Measurements from ENCODE around the gene DMD. TPM values are rescaled to one million over a fixed set of nuclear protein-coding genes. Genes with fewer than 3 reads are reported as not detected.

DMD gene
- polyA plus RNA-seq, 3 donors, result 0.23 TPM; not detected in 2

DNA sequence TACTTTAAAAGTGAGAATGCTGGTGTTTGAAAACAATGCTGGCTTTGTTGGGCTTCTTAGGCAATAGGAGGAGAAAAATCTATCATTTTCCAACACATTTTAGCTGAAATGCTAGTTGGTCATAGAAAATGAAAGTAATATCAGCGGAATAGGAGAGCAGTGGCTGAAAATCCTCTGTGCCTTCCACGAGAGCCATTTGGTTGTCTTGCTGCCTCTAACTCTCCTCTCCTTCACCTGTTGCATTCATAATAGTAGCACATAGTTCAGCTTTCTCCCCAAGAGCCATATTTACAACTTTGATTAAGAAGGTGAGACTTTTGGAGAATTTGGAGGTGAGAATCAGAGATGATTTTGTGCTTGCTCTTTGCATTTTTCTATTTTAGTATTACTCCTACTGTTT lies 1290.1 kb downstream of the DMD start:
- TF ChIP-seq, protein P1, sequence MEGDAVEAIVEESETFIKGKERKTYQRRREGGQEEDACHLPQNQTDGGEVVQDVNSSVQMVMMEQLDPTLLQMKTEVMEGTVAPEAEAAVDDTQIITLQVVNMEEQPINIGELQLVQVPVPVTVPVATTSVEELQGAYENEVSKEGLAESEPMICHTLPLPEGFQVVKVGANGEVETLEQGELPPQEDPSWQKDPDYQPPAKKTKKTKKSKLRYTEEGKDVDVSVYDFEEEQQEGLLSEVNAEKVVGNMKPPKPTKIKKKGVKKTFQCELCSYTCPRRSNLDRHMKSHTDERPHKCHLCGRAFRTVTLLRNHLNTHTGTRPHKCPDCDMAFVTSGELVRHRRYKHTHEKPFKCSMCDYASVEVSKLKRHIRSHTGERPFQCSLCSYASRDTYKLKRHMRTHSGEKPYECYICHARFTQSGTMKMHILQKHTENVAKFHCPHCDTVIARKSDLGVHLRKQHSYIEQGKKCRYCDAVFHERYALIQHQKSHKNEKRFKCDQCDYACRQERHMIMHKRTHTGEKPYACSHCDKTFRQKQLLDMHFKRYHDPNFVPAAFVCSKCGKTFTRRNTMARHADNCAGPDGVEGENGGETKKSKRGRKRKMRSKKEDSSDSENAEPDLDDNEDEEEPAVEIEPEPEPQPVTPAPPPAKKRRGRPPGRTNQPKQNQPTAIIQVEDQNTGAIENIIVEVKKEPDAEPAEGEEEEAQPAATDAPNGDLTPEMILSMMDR (IDR thresholded peaks at IDR 0.05), result no peak
- Histone ChIP-seq H3K9ac (ENCODE audit: insufficient read depth, low read length, poor library complexity, severe bottlenecking) (no peak overlapping the region), H3K9me3 (replicated peaks in 1 of 2; ENCODE audit: control insufficient read depth in 1 of 2, insufficient read depth in 1 of 2, low read length in 2 of 2) (peaks cover 0 to 6% of the 10 kb centered on the region in 2 donors), H3K27me3 (ENCODE audit: control insufficient read depth in 2 of 2, insufficient read depth in 2 of 2, low read length in 2 of 2) (no peaks in the 10 kb centered on the region), H4K20me1 (ENCODE audit: insufficient read depth, low read length) (no peaks in the 10 kb centered on the region), H3K4me2 (replicated peaks; ENCODE audit: extremely low read depth, low read length, poor library complexity, severe bottlenecking) (no peak overlapping the region), H3K36me3 (replicated peaks in 1 of 2; ENCODE audit: control insufficient read depth in 1 of 2, insufficient read depth in 2 of 2, low read length in 2 of 2) (no peaks in the 10 kb centered on the region), H2AFZ (ENCODE audit: insufficient read depth, low read depth, low read length, poor library complexity, severe bottlenecking) (no peak overlapping the region), H3K79me2 (ENCODE audit: insufficient read depth, low read length) (no peaks in the 10 kb centered on the region), H3K4me1 (ENCODE audit: control insufficient read depth in 1 of 2, insufficient read depth in 2 of 2, low read length in 2 of 2) (no peaks in the 10 kb centered on the region), H3K4me3 (replicated peaks in 1 of 3; ENCODE audit: low read depth in 2 of 3, low read length in 3 of 3) (no peak overlapping the region), H3K27ac (ENCODE audit: low read depth in 1 of 2, low read length in 2 of 2) (no peak overlapping the region)
- peaks cover 0 to 2% (median 0%) of the 10 kb centered on the region in 3 donors for H3K27me3 Mint-ChIP-seq (ENCODE audit: low read depth in 3 of 3)
- no CpG with 5 or more reads among the region's 2 CpGs for WGBS (ENCODE audit: insufficient coverage)
- H3K27ac Mint-ChIP-seq, result no peak overlapping the region
- peaks cover 0 to 7% (median 3%) of the 10 kb centered on the region in 7 donors for H3K9me3 Mint-ChIP-seq
- intact Hi-C loops (cut with micrococcal nuclease), result no loop called here
- no peak for DNase-seq
- H3K36me3 Mint-ChIP-seq, result no peaks in the 10 kb centered on the region
- no peak overlapping the region for H3K4me3 Mint-ChIP-seq
- H3K4me1 Mint-ChIP-seq, result no peaks in the 10 kb centered on the region

DNA sequence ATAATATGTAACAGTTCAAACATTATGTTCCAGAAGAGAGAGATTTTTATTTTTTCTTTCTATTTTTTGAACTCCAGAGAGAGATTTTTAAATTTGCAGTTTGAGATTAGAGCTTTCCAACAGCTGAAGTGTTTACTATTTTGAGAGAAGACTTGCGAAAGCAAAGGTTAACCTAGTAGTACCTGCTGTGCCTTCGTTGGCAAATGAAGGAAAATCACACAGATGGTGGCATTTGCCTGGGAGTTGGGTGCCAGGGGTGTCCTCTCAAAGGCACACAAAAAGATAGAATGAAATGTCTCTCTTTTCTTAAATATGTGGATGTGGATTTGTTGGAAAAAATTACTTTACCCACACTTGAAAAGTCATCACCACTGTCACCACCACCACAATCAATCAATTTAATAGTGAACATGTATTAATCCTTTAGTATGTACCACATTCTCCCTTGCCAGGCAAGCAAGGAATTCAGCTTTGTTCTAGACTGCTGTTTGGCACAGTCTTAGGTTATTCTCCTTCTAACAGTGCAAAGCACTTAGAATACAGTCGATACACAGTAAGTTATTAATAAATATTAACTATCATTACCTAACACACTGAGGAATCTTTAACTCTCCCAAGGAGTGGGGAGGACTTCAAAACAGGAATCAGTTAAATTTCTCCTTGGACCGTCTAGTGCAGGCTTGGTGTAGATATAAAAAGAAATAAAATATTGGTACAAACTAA lies 1301.3 kb downstream of the DMD start:
- no CpG with 5 or more reads among the region's 4 CpGs for WGBS (ENCODE audit: insufficient coverage)
- H3K4me3 ChIP-seq (replicated peaks in 1 of 3; ENCODE audit: low read depth in 2 of 3, low read length in 3 of 3), result no peak overlapping the region
- DNase-seq, result no peak
- H3K4me2 ChIP-seq (replicated peaks; ENCODE audit: extremely low read depth, low read length, poor library complexity, severe bottlenecking), result no peak overlapping the region
- no peaks in the 10 kb centered on the region for H4K20me1 ChIP-seq (ENCODE audit: insufficient read depth, low read length)
- H3K4me1 Mint-ChIP-seq, result no peaks in the 10 kb centered on the region
- H3K9ac ChIP-seq (ENCODE audit: insufficient read depth, low read length, poor library complexity, severe bottlenecking), result no peak overlapping the region
- H2AFZ ChIP-seq (ENCODE audit: insufficient read depth, low read depth, low read length, poor library complexity, severe bottlenecking), result no peak overlapping the region
- no peaks in the 10 kb centered on the region for H3K36me3 Mint-ChIP-seq
- no peak overlapping the region for H3K4me3 Mint-ChIP-seq
- H3K36me3 ChIP-seq (replicated peaks in 1 of 2; ENCODE audit: control insufficient read depth in 1 of 2, insufficient read depth in 2 of 2, low read length in 2 of 2), result no peaks in the 10 kb centered on the region
- intact Hi-C loops (cut with micrococcal nuclease), result no loop called here
- H3K4me1 ChIP-seq (ENCODE audit: control insufficient read depth in 1 of 2, insufficient read depth in 2 of 2, low read length in 2 of 2), result no peaks in the 10 kb centered on the region
- no peak overlapping the region for H3K27ac ChIP-seq (ENCODE audit: low read depth in 1 of 2, low read length in 2 of 2)
- H3K27me3 ChIP-seq (ENCODE audit: control insufficient read depth in 2 of 2, insufficient read depth in 2 of 2, low read length in 2 of 2), result no peaks in the 10 kb centered on the region
- H3K79me2 ChIP-seq (ENCODE audit: insufficient read depth, low read length), result no peaks in the 10 kb centered on the region
- H3K9me3 ChIP-seq (replicated peaks in 1 of 2; ENCODE audit: control insufficient read depth in 1 of 2, insufficient read depth in 1 of 2, low read length in 2 of 2), result peaks cover 4% of the 10 kb centered on the region in 2 donors
- TF ChIP-seq, protein P1 (IDR thresholded peaks at IDR 0.05), result no peak
- H3K27ac Mint-ChIP-seq, result no peak overlapping the region
- peaks cover 0 to 5% (median 0%) of the 10 kb centered on the region in 7 donors for H3K9me3 Mint-ChIP-seq
- H3K27me3 Mint-ChIP-seq (ENCODE audit: low read depth in 3 of 3), result peaks cover 0 to 1% (median 0%) of the 10 kb centered on the region in 3 donors

All from CD14-positive monocyte (primary cell).